ENCODE results near the gene MACC1. TPM values are rescaled to one million over a fixed set of nuclear protein-coding genes. Genes with fewer than 3 reads are reported as not detected.
"Not testable (repeated sequence)": the region's sequence is repeated elsewhere in the genome, so short reads cannot be mapped to it uniquely, and the experiment has no call there.

Gene MACC1
- total and polyA plus RNA-seq, 12 donors = under 0.01 to 0.82 (median 0.20) TPM; not detected in 4

DNA sequence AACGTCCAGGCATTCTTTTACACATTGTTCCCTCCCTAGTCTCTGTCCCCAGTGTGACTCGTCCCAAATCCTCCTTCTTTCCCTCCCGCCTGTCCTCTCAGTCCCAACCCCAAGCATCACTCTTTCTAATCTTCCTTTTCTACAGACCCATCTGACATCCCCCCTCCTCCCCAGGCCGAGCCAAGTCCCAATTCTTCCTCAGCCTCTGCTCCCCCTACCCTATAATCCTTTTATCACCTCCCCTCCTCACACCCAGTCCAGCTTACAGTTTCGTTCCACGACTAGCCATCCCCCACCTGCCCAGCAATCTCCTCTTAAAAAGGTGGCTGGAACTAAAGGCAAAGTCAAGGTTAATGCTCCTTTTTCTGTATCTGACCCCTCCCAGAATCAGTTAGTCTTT lies 95.1 kb downstream of the MACC1 start:
- intact Hi-C loops (cut with DNase I) = no loop called here
- Histone ChIP-seq H3K4me3 (no peak overlapping the region), H3K27ac (no peak overlapping the region), H3K4me1 (no peaks in the 10 kb centered on the region), H3K36me3 (no peaks in the 10 kb centered on the region), H3K9me3 (no peaks in the 10 kb centered on the region), H3K27me3 (peaks cover 0 to 3% (median 0%) of the 10 kb centered on the region in 7 donors)
- 60 to 66% methylated on average over 6 of the region's 6 CpGs for WGBS, 2 donors
- DNase-seq = no peak
- TF ChIP-seq, protein P1, sequence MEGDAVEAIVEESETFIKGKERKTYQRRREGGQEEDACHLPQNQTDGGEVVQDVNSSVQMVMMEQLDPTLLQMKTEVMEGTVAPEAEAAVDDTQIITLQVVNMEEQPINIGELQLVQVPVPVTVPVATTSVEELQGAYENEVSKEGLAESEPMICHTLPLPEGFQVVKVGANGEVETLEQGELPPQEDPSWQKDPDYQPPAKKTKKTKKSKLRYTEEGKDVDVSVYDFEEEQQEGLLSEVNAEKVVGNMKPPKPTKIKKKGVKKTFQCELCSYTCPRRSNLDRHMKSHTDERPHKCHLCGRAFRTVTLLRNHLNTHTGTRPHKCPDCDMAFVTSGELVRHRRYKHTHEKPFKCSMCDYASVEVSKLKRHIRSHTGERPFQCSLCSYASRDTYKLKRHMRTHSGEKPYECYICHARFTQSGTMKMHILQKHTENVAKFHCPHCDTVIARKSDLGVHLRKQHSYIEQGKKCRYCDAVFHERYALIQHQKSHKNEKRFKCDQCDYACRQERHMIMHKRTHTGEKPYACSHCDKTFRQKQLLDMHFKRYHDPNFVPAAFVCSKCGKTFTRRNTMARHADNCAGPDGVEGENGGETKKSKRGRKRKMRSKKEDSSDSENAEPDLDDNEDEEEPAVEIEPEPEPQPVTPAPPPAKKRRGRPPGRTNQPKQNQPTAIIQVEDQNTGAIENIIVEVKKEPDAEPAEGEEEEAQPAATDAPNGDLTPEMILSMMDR (IDR thresholded peaks at IDR 0.05) = no peak
- ATAC-seq = no peak

DNA sequence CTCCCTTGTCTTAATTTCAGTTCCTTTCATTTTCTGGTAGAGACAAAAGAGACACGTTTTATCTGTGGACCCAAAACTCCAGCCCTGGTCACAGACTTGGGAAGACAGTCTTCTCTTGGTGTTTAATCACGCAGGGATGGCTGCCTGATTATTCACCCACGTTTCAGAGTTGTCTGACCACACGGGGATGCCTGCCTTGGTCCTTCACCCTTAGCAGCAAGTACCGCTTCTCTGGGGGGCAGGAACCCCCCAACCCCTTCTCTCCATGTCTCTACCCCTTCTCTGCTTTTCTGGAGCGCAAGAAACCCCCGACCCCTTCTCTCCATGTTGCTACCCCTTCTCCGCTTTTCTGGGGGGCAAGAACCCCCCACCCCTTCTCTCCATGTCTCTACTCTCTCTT lies 95.8 kb downstream of the MACC1 start:
- Histone ChIP-seq H3K4me3 (no peak overlapping the region), H3K27me3 (peaks cover 0 to 4% (median 0%) of the 10 kb centered on the region in 7 donors), H3K36me3 (no peaks in the 10 kb centered on the region), H3K27ac (no peak overlapping the region), H3K4me1 (no peaks in the 10 kb centered on the region), H3K9me3 (no peaks in the 10 kb centered on the region)
- no peak for DNase-seq
- TF ChIP-seq, protein P1 (IDR thresholded peaks at IDR 0.05) = no peak
- ATAC-seq = no peak
- intact Hi-C loops (cut with DNase I) = no loop called here
- WGBS, 2 donors = 83 to 85% methylated on average over 8 of the region's 8 CpGs

DNA sequence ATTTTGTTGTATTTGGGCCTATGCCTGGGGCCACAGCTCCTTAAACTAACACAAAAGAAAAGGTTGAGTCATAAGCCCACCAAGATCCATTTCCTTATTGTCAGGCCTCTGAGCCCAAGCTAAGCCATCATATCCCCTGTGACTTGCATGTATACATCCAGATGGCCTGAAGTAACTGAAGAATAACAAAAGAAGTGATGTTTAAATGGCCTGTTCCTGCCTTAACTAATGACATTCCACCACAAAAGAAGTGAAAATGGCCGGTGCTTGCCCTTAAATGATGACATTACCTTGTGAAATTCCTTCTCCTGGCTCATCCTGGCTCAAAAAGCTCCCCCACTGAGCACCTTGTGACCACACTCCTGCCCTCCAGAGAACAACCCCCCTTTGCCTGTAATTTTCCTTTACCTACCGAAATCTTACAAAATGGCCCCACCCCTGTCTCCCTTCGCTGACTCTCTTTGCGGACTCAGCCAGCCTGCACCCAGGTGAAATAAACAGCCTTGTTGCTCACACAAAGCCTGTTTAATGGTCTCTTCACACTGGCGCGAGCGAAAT lies 96.5 kb downstream of the MACC1 start:
- WGBS, 2 donors = 90 to 93% methylated on average over 7 of the region's 7 CpGs
- not testable (repeated sequence) for ATAC-seq, H3K4me3 ChIP-seq

DNA sequence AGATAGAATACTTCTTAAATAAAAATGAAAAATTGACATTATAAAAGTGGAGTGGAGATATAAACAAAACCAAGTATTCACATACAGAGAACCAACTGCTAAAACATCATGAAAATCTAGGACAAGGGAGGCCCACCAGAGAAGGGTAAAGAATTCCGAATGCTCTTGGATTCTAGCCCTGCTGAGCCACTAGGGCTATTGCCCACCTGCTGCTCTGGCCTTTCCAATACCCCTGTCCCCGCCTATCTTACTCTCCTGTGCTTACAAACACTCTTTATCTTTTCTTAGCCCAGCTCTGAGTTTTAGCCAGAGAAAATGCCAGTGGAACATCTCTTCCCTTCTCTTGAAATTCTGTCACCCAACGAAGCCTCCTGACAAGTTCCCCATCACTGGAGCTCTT lies 100.3 kb downstream of the MACC1 start:
- intact Hi-C loops (cut with DNase I) = no loop called here
- ATAC-seq = no peak
- WGBS, 2 donors = 70 to 80% methylated on average over 3 of the region's 3 CpGs
- Histone ChIP-seq H3K27ac (no peak overlapping the region), H3K27me3 (peaks cover 0 to 6% (median 0%) of the 10 kb centered on the region in 7 donors), H3K9me3 (no peaks in the 10 kb centered on the region), H3K4me1 (peaks cover 0 to 14% (median 0%) of the 10 kb centered on the region in 9 donors), H3K36me3 (no peaks in the 10 kb centered on the region), H3K4me3 (no peak overlapping the region)
- TF ChIP-seq, protein P1 (IDR thresholded peaks at IDR 0.05) = no peak
- no peak for DNase-seq

More for the DNA sequence above, 96.5 kb downstream of the MACC1 start:
- intact Hi-C loops (cut with DNase I); H3K27me3 ChIP-seq; H3K27ac ChIP-seq; H3K4me1 ChIP-seq; DNase-seq; H3K36me3 ChIP-seq; H3K9me3 ChIP-seq: not testable (repeated sequence)

DNA sequence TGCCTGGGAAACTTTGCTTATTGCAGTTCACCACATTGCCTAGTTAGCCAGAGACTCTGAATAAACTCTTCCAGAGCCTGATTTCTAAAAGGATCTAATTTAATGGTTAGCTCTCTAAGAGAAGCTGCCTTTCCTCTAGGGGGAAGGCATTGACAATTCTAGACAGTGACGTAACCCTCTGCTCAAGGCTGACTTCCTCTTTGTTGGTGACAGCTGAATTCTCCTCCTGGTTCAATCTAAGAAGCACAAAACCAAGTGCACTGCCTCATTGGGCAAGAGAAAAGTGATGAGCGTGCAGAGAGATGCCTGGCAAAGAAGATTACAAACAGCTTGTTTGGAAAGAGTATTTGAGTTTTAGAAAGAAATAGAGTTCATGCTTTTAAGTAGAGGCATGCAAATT lies 102.7 kb downstream of the MACC1 start:
- DNase-seq (peak in 1 of 2 donors; percentile 12), ATAC-seq (peak in 6 of 8 donors; percentile 47 to 72 (median 66))
- H3K27me3 ChIP-seq = peaks cover 0 to 6% (median 0%) of the 10 kb centered on the region in 7 donors
- no peaks in the 10 kb centered on the region for H3K36me3 ChIP-seq
- TF ChIP-seq, protein P1 (IDR thresholded peaks at IDR 0.05) = no peak
- 50 to 60% methylated on average over 2 of the region's 2 CpGs for WGBS, 2 donors
- no peak overlapping the region for H3K27ac ChIP-seq
- peaks cover 0 to 14% (median 0%) of the 10 kb centered on the region in 9 donors for H3K4me1 ChIP-seq
- intact Hi-C loops (cut with DNase I) = no loop called here
- no peak overlapping the region for H3K4me3 ChIP-seq
- H3K9me3 ChIP-seq = no peaks in the 10 kb centered on the region
